ENCODE results near the gene GRID2.

Gene GRID2

GRCh38 chr4:92506933-92507332 is 203.2 kb downstream of the GRID2 start:
- no peak for TF ChIP-seq CTCF (IDR thresholded peaks at IDR 0.05)

- no peak for TF ChIP-seq CTCF (IDR thresholded peaks at IDR 0.05)
These were observed 210.9 kb downstream of the GRID2 start for GRCh38 chr4:92514627-92515026.

- TF ChIP-seq CTCF (IDR thresholded peaks at IDR 0.05) = no peak
These were observed 212.7 kb downstream of the GRID2 start for GRCh38 chr4:92516450-92516849.

GRCh38 chr4:92519727-92520126 is 216.0 kb downstream of the GRID2 start:
- TF ChIP-seq CTCF (IDR thresholded peaks at IDR 0.05) = no peak

- TF ChIP-seq CTCF (IDR thresholded peaks at IDR 0.05) = no peak
These were observed 216.8 kb downstream of the GRID2 start for GRCh38 chr4:92520563-92520962.

GRCh38 chr4:92521941-92522340 is 218.2 kb downstream of the GRID2 start:
- TF ChIP-seq CTCF (IDR thresholded peaks at IDR 0.05) = no peak

- TF ChIP-seq CTCF (IDR thresholded peaks at IDR 0.05) = no peak
These were observed 218.6 kb downstream of the GRID2 start for GRCh38 chr4:92522356-92522755.

- no peak for TF ChIP-seq CTCF (IDR thresholded peaks at IDR 0.05)
These were observed 220.4 kb downstream of the GRID2 start for GRCh38 chr4:92524131-92524530.

All from LNCAP (cell line).